Bronchial epithelial cell (primary cell): ENCODE results near the gene ACBD6. TPM values are rescaled to one million over a fixed set of nuclear protein-coding genes. Genes with fewer than 3 reads are reported as not detected.

Source experiments
- DNase-seq: peaks from one replicate; pipeline ENCODE4 v3.0.0-alpha.2; 2010; ENCODE audit warnings: low read depth
- FAIRE-seq: peaks from 2 replicates; lab custom pipeline; 2011; peaks lifted over from hg19 to GRCh38; lab: Jason Lieb, UNC
- H3K27me3 ChIP-seq: 2 replicates; pipeline ENCODE4 v1.5.1; 2011; ENCODE audit warnings: low read length; ENCODE audit not compliant: control insufficient read depth, insufficient read depth
- H3K36me3 ChIP-seq: 2 replicates; pipeline ENCODE4 v1.5.1; 2011; ENCODE audit warnings: low read length; ENCODE audit not compliant: control insufficient read depth, insufficient read depth
- H3K4me3 ChIP-seq: 2 replicates; pipeline ENCODE4 v1.5.1; 2011; ENCODE audit warnings: mild to moderate bottlenecking, low read depth, low read length, control low read depth
- total RNA-seq: library from RNA; depleted of rRNA; stranded (reverse); fragments of >200 nt; gene quantifications from 2 replicates; pipeline ENCODE4 v1.2.1, GENCODE V29; 2014
- TF ChIP-seq, protein P1 (sequence below): IDR thresholded peaks from 2 replicates; pipeline ENCODE4 v1.5.1; 2011; ENCODE audit warnings: mild to moderate bottlenecking, moderate library complexity, low read length, control low read depth, inconsistent platforms; ENCODE audit not compliant: insufficient read depth, severe bottlenecking

ACBD6 gene
- total RNA-seq, 1 donor from 2014 or later: 118 TPM

DNA sequence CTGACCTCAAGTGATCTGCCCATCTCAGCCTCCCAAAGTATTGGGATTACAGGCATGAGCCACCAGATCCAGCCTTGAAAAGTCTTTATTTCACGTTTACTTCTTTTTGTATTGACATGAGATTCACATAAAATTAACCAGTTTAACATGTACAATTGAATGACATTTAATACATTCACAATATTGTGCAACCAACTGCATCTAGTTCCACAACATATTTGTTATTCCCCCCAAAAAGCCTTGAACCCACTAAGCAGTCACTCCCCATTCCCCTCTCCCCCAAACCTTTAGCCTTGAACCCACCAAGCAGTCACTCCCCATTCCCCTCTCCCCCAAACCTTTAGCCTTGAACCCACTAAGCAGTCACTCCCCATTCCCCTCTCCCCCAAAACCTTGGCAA lies 62.0 kb downstream of the ACBD6 start:
- TF ChIP-seq, protein P1, sequence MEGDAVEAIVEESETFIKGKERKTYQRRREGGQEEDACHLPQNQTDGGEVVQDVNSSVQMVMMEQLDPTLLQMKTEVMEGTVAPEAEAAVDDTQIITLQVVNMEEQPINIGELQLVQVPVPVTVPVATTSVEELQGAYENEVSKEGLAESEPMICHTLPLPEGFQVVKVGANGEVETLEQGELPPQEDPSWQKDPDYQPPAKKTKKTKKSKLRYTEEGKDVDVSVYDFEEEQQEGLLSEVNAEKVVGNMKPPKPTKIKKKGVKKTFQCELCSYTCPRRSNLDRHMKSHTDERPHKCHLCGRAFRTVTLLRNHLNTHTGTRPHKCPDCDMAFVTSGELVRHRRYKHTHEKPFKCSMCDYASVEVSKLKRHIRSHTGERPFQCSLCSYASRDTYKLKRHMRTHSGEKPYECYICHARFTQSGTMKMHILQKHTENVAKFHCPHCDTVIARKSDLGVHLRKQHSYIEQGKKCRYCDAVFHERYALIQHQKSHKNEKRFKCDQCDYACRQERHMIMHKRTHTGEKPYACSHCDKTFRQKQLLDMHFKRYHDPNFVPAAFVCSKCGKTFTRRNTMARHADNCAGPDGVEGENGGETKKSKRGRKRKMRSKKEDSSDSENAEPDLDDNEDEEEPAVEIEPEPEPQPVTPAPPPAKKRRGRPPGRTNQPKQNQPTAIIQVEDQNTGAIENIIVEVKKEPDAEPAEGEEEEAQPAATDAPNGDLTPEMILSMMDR: no peak

DNA sequence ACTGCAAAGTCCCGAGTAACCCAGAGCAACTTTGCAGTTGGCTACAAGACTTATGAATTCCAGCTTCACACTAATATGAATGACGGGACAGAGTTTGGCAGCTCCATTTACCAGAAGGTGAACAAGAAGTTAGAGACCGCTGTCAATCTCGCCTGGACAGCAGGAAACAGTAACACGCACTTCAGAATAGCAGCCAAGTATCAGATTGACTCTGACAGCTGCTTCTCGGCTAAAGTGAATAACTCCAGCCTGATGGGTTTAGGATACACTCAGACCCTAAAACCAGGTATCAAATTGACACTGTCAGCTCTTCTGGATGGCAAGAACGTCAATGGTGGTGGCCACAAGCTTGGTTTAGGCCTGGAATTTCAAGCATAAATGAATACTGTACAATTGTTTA lies 66.8 kb downstream of the ACBD6 start:
- TF ChIP-seq, protein P1: no peak
- no peaks in the 10 kb centered on the region for H3K27me3 ChIP-seq
- no peaks in the 10 kb centered on the region for H3K36me3 ChIP-seq
- DNase-seq (no peak), FAIRE-seq (no peak)
- H3K4me3 ChIP-seq: no peak overlapping the region

More for the DNA sequence above, 62.0 kb downstream of the ACBD6 start:
- DNase-seq: no peak
- H3K27me3 ChIP-seq: no peaks in the 10 kb centered on the region
- H3K36me3 ChIP-seq: no peaks in the 10 kb centered on the region
- FAIRE-seq: no peak
- H3K4me3 ChIP-seq: no peak overlapping the region

DNA sequence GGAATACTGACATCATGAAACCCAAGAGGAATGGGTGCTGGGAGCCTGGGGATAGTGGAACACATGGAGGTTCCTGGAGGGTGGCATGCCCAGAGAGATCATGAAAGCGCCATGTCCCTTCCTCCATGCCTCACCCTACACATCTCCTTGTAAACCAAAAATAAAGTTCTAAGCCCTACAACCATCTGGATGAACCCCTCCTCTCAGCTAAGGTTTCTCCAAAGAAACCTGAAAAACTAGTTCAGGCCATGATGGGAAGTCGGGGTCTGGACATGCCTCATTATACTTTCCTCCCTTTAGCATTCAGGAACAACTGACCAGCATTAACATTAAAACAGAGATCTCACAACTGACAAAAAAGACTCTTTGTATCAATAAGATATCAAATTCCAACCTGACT lies 68.5 kb downstream of the ACBD6 start:
- no peaks in the 10 kb centered on the region for H3K36me3 ChIP-seq
- peak; percentile 2 for DNase-seq
- FAIRE-seq: no peak
- H3K27me3 ChIP-seq: no peaks in the 10 kb centered on the region
- TF ChIP-seq, protein P1: no peak
- no peak overlapping the region for H3K4me3 ChIP-seq

DNA sequence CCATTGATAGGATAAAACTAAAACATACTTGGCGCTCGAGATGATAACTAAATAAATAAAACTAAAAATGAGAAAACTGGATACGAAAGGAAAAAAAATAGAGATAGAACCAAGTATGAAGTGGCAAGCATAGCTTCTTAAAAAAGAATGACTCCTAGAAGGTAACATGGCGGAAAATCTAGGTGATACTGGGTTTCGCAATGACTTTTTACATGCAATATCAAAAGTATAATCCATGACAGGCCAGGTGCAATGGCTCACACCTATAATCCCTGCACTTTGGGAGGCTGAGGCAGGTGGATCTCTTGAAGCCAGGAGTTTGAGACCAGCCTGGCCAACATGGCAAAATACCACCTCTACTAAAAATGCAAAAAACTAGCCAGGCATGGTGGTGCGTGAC lies 70.7 kb downstream of the ACBD6 start:
- Histone ChIP-seq H3K4me3 (no peak overlapping the region), H3K36me3 (no peaks in the 10 kb centered on the region), H3K27me3 (no peaks in the 10 kb centered on the region)
- FAIRE-seq (no peak), DNase-seq (no peak)
- TF ChIP-seq, protein P1: no peak

DNA sequence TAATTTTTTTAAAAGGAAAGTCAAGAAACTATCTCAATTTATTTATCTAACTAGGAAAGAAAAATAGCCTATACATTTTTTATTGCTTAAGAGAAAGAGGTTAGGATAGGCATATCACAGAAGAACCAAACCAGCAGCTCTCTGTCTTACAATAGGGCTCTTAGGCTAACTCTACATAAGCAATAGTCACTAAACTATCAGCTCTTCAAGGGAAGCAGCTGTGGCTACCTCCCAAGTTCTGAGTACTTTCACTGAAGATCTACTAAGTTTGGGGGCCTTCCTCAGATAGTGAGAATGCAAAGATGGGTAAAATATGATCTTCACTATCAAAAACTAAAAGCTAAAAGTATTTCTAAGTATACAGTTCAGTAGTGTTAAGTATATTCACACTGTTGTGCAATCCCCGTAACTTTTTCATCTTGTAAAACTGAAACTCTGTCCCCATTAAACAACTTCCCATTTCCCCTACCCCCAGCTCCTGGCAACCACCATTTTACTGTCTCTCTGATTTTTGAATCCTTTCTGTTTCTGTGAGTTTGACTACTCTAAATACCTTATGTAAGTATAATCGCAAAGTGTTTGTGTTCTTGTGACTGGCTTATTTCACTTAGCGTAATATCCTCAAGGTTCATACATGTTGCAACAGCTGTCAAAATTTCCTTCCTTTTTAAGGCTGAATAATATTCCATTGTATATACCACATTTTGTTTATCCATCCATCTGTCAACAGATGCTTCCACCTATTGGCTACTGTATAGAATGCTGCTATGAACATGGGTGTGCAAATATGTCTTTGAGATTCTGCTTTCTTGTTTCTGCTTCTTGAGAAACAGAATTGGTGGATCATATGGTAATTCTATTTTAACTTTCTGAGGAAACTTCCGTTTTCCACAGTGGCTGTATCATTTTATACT lies 73.3 kb downstream of the ACBD6 start:
- Histone ChIP-seq H3K36me3 (no peaks in the 10 kb centered on the region), H3K4me3 (no peak overlapping the region), H3K27me3 (no peaks in the 10 kb centered on the region)
- no peak for DNase-seq
- no peak for FAIRE-seq
- TF ChIP-seq, protein P1: no peak
